Smooth muscle cell (in vitro differentiated cells): ENCODE results near the gene VTA1. TPM values are rescaled to one million over a fixed set of nuclear protein-coding genes. Genes with fewer than 3 reads are reported as not detected.

ENCODE experiments used
- DNase-seq: peaks from one replicate; lab custom pipeline; 2025; ENCODE audit not compliant: unreplicated experiment; lab: John Stamatoyannopoulos, UW
- H2AFZ ChIP-seq: fragments of 200-600 bp; sonication (generic); 2 replicates; pipeline ENCODE4 v1.6.0; 2016; ENCODE audit warnings: antibody characterized with exemption, low read depth, mild to moderate bottlenecking
- H3F3A ChIP-seq: fragments of 200-600 bp; sonication (generic); 2 replicates; pipeline ENCODE4 v1.6.0; 2017; ENCODE audit warnings: antibody characterized with exemption, low read depth
- H3K27ac ChIP-seq: fragments of 200-600 bp; sonication (generic); 2 replicates; pipeline ENCODE4 v1.5.1; 2016; ENCODE audit warnings: low read depth, mild to moderate bottlenecking
- H3K27me3 ChIP-seq: fragments of 200-600 bp; sonication (generic); 2 replicates; pipeline ENCODE4 v1.6.1; 2016; ENCODE audit warnings: low read depth, mild to moderate bottlenecking
- H3K36me3 ChIP-seq: fragments of 200-600 bp; sonication (generic); 2 replicates; pipeline ENCODE4 v1.5.1; 2016; ENCODE audit warnings: low read depth
- H3K4me1 ChIP-seq: fragments of 200-600 bp; sonication (generic); 2 replicates; pipeline ENCODE4 v1.5.1; 2016; ENCODE audit warnings: low read depth
- H3K4me2 ChIP-seq: fragments of 200-600 bp; sonication (generic); 2 replicates; pipeline ENCODE4 v1.6.0; 2016; ENCODE audit warnings: mild to moderate bottlenecking
- H3K4me3 ChIP-seq: fragments of 200-600 bp; sonication (generic); 2 replicates; pipeline ENCODE4 v1.5.1; 2016; ENCODE audit warnings: mild to moderate bottlenecking
- H3K79me2 ChIP-seq: fragments of 200-600 bp; sonication (generic); 2 replicates; pipeline ENCODE4 v1.6.0; 2016; ENCODE audit warnings: low read depth, mild to moderate bottlenecking
- H3K9ac ChIP-seq: fragments of 200-600 bp; sonication (generic); 2 replicates; pipeline ENCODE4 v1.6.0; 2016; ENCODE audit warnings: low read depth
- H3K9me3 ChIP-seq: fragments of 200-600 bp; sonication (generic); replicated peaks from 2 replicates; pipeline ENCODE4 v1.5.1; 2016; ENCODE audit warnings: low read depth
- H4K20me1 ChIP-seq: fragments of 200-600 bp; sonication (generic); 2 replicates; pipeline ENCODE4 v1.6.0; 2016; ENCODE audit warnings: low read depth
- CTCF ChIP-seq: fragments of 200-600 bp; sonication (generic); IDR thresholded peaks from 2 replicates; pipeline ENCODE4 v1.5.1; 2017; ENCODE audit warnings: borderline replicate concordance, mild to moderate bottlenecking, antibody characterized with exemption; ENCODE audit not compliant: insufficient read depth, poor library complexity, severe bottlenecking
- WGBS: methylation state at CpG from one replicate; pipeline ENCODE4 v1.1.7; 2016; ENCODE audit warnings: low lambda C conversion rate; 5-methylcytosine and 5-hydroxymethylcytosine counted together
- polyA plus RNA-seq: library from polyadenylated mRNA; unstranded; fragments of >200 nt; fragmentation: Nextera tagmentation; extraction: Ambion mirVana; gene quantifications from 2 replicates; pipeline ENCODE4 v1.2.1, GENCODE V29; 2016
- total RNA-seq: library from RNA; depleted of rRNA; stranded (reverse); fragments of >200 nt; gene quantifications from 2 replicates; pipeline ENCODE4 v1.2.3, GENCODE V29; 2014

The VTA1 gene
- total and polyA plus RNA-seq, 2 experiments from 2014 or later, result 58.5 to 94.1 TPM

- no peak for TF ChIP-seq CTCF
- no peaks in the 10 kb centered on the region for H3K79me2 ChIP-seq
- H3F3A ChIP-seq, result no peaks in the 10 kb centered on the region
- H3K9ac ChIP-seq, result no peak overlapping the region
- DNase-seq, result no peak
- H4K20me1 ChIP-seq, result no peaks in the 10 kb centered on the region
- H3K27me3 ChIP-seq, result no peaks in the 10 kb centered on the region
- 88% methylated on average over 6 of the region's 6 CpGs for WGBS
- H3K4me1 ChIP-seq, result no peaks in the 10 kb centered on the region
- no peak overlapping the region for H3K4me3 ChIP-seq
- no peaks in the 10 kb centered on the region for H3K9me3 ChIP-seq
- H2AFZ ChIP-seq, result no peak overlapping the region
- H3K36me3 ChIP-seq, result no peaks in the 10 kb centered on the region
- no peak overlapping the region for H3K27ac ChIP-seq
- no peak overlapping the region for H3K4me2 ChIP-seq
Observed at GRCh38 chr6:142258305-142258704, 111.2 kb downstream of the VTA1 start.

- Histone ChIP-seq H2AFZ (no peak overlapping the region), H3K36me3 (no peaks in the 10 kb centered on the region), H3K79me2 (no peaks in the 10 kb centered on the region), H3K9me3 (no peaks in the 10 kb centered on the region), H3K4me1 (no peaks in the 10 kb centered on the region), H3F3A (no peaks in the 10 kb centered on the region), H3K4me3 (no peak overlapping the region), H3K9ac (no peak overlapping the region), H3K27ac (no peak overlapping the region), H3K4me2 (no peak overlapping the region), H3K27me3 (no peaks in the 10 kb centered on the region), H4K20me1 (no peaks in the 10 kb centered on the region)
- TF ChIP-seq CTCF, result no peak
- no peak for DNase-seq
- 96% methylated on average over 8 of the region's 8 CpGs for WGBS
Observed at GRCh38 chr6:142258757-142259156, 111.7 kb downstream of the VTA1 start.

- H2AFZ ChIP-seq, result no peak overlapping the region
- H3K4me2 ChIP-seq, result no peak overlapping the region
- no peak overlapping the region for H3K9ac ChIP-seq
- H3F3A ChIP-seq, result no peaks in the 10 kb centered on the region
- no peaks in the 10 kb centered on the region for H4K20me1 ChIP-seq
- H3K4me1 ChIP-seq, result no peaks in the 10 kb centered on the region
- H3K27me3 ChIP-seq, result no peaks in the 10 kb centered on the region
- no peaks in the 10 kb centered on the region for H3K9me3 ChIP-seq
- DNase-seq, result no peak
- no peaks in the 10 kb centered on the region for H3K79me2 ChIP-seq
- H3K36me3 ChIP-seq, result no peaks in the 10 kb centered on the region
- H3K4me3 ChIP-seq, result no peak overlapping the region
- 83% methylated on average over 3 of the region's 3 CpGs for whole genome bisulfite sequencing
- no peak overlapping the region for H3K27ac ChIP-seq
- no peak for TF ChIP-seq CTCF
Observed at GRCh38 chr6:142260748-142261147, 113.7 kb downstream of the VTA1 start.

GRCh38 chr6:142262231-142262630 is 115.2 kb downstream of the VTA1 start:
- H3K27me3 ChIP-seq, result no peaks in the 10 kb centered on the region
- no peak overlapping the region for H3K9ac ChIP-seq
- H3K79me2 ChIP-seq, result no peaks in the 10 kb centered on the region
- TF ChIP-seq CTCF, result no peak
- no peaks in the 10 kb centered on the region for H3K4me1 ChIP-seq
- H3K36me3 ChIP-seq, result no peaks in the 10 kb centered on the region
- H3K4me3 ChIP-seq, result no peak overlapping the region
- H3K27ac ChIP-seq, result no peak overlapping the region
- H3K9me3 ChIP-seq, result no peaks in the 10 kb centered on the region
- DNase-seq, result no peak
- H4K20me1 ChIP-seq, result no peaks in the 10 kb centered on the region
- no peak overlapping the region for H2AFZ ChIP-seq
- H3F3A ChIP-seq, result no peaks in the 10 kb centered on the region
- no peak overlapping the region for H3K4me2 ChIP-seq
